ENCODE measurements around the gene ZKSCAN7. TPM values are rescaled to one million over a fixed set of nuclear protein-coding genes. Genes with fewer than 3 reads are reported as not detected.
"Not testable (repeated sequence)": the region's sequence is repeated elsewhere in the genome, so short reads cannot be mapped to it uniquely, and the experiment has no call there.

ZKSCAN7 gene
- total RNA-seq, 1 donor from 2014 or later: 5.7 TPM

GRCh38 chr3:44530911-44531310 lies 24.1 kb upstream of the ZKSCAN7 start:
- DNase-seq (ENCODE audit: low read depth): no peak
- no peak for TF ChIP-seq CTCF (conservative IDR thresholded peaks at IDR 0.05; ENCODE audit: low read depth, low read length)
- H3K4me3 ChIP-seq (ENCODE audit: low read depth, low read length): no peak overlapping the region

- DNase-seq (ENCODE audit: low read depth); H3K4me3 ChIP-seq (ENCODE audit: low read depth, low read length): not testable (repeated sequence)
Measured at GRCh38 chr3:44534659-44535058, 20.3 kb upstream of the ZKSCAN7 start.

GRCh38 chr3:44535364-44535763 lies 19.6 kb upstream of the ZKSCAN7 start:
- TF ChIP-seq CTCF (conservative IDR thresholded peaks at IDR 0.05; ENCODE audit: low read depth, low read length): no peak
- no peak for DNase-seq (ENCODE audit: low read depth)
- no peak overlapping the region for H3K4me3 ChIP-seq (ENCODE audit: low read depth, low read length)

- DNase-seq (ENCODE audit: low read depth); H3K4me3 ChIP-seq (ENCODE audit: low read depth, low read length): not testable (repeated sequence)
Measured at GRCh38 chr3:44544811-44545210, 10.2 kb upstream of the ZKSCAN7 start.

GRCh38 chr3:44555723-44556122 lies 730 bp downstream of the ZKSCAN7 start:
- H3K4me3 ChIP-seq (ENCODE audit: low read depth, low read length): peak overlapping the region; percentile 71
- no peak for TF ChIP-seq CTCF (conservative IDR thresholded peaks at IDR 0.05; ENCODE audit: low read depth, low read length)
- DNase-seq (ENCODE audit: low read depth): no peak

GRCh38 chr3:44557074-44557473 lies 2.1 kb downstream of the ZKSCAN7 start:
- no peak overlapping the region for H3K4me3 ChIP-seq (ENCODE audit: low read depth, low read length)
- no peak for TF ChIP-seq CTCF (conservative IDR thresholded peaks at IDR 0.05; ENCODE audit: low read depth, low read length)
- DNase-seq (ENCODE audit: low read depth): no peak

GRCh38 chr3:44561076-44561475 lies 6.1 kb downstream of the ZKSCAN7 start:
- no peak for TF ChIP-seq CTCF (conservative IDR thresholded peaks at IDR 0.05; ENCODE audit: low read depth, low read length)
- no peak for DNase-seq (ENCODE audit: low read depth)
- H3K4me3 ChIP-seq (ENCODE audit: low read depth, low read length): no peak overlapping the region

GRCh38 chr3:44562147-44562546 lies 7.2 kb downstream of the ZKSCAN7 start:
- DNase-seq (ENCODE audit: low read depth): no peak
- H3K4me3 ChIP-seq (ENCODE audit: low read depth, low read length): no peak overlapping the region
- no peak for TF ChIP-seq CTCF (conservative IDR thresholded peaks at IDR 0.05; ENCODE audit: low read depth, low read length)

All from epithelial cell of proximal tubule (primary cell).